OCI-M1 (cell line): ENCODE data around the gene MYO1F.
"Not testable (repeated sequence)": the region's sequence is repeated elsewhere in the genome, so short reads cannot be mapped to it uniquely, and the experiment has no call there.

Experiments used
- DNase-seq: peaks from one replicate; lab custom pipeline; 2025; lab: John Stamatoyannopoulos, UW

Gene MYO1F

GRCh38 chr19:8600064-8600463 is 22.8 kb upstream of the MYO1F start:
- no peak for DNase-seq

- DNase-seq: no peak
Observed at GRCh38 chr19:8596168-8596567, 18.9 kb upstream of the MYO1F start.

- no peak for DNase-seq
Observed at GRCh38 chr19:8595651-8596050, 18.4 kb upstream of the MYO1F start.

- peak; percentile 37 for DNase-seq
Observed at GRCh38 chr19:8593931-8594330, 16.7 kb upstream of the MYO1F start.

GRCh38 chr19:8592231-8593009 is 15.2 kb upstream of the MYO1F start:
- DNase-seq: peak; percentile 99

GRCh38 chr19:8589177-8589714 is 12.0 kb upstream of the MYO1F start:
- DNase-seq: no peak

GRCh38 chr19:8585894-8586750 is 8.9 kb upstream of the MYO1F start:
- DNase-seq: peak; percentile 82

- no peak for DNase-seq
Observed at GRCh38 chr19:8584965-8585893, 8.0 kb upstream of the MYO1F start.

GRCh38 chr19:8580710-8581281 is 3.6 kb upstream of the MYO1F start:
- DNase-seq: peak; percentile 94

GRCh38 chr19:8578642-8579265 is 1.5 kb upstream of the MYO1F start:
- peak; percentile 96 for DNase-seq

GRCh38 chr19:8577741-8578140 is 499 bp upstream of the MYO1F start:
- no peak for DNase-seq

GRCh38 chr19:8576273-8576993 is 809 bp downstream of the MYO1F start:
- peak; percentile 82 for DNase-seq

- DNase-seq: peak; percentile 81
Observed at GRCh38 chr19:8575467-8575997, 1.7 kb downstream of the MYO1F start.

GRCh38 chr19:8574619-8574922 is 2.7 kb downstream of the MYO1F start:
- not testable (repeated sequence) for DNase-seq

GRCh38 chr19:8573316-8573715 is 3.9 kb downstream of the MYO1F start:
- DNase-seq: no peak

GRCh38 chr19:8571006-8571411 is 6.2 kb downstream of the MYO1F start:
- peak; percentile 90 for DNase-seq

- peak; percentile 99 for DNase-seq
Observed at GRCh38 chr19:8569066-8569771, 8.0 kb downstream of the MYO1F start.

GRCh38 chr19:8567522-8568172 is 9.6 kb downstream of the MYO1F start:
- DNase-seq: peak; percentile 49

- DNase-seq: peak; percentile 73
Observed at GRCh38 chr19:8566855-8567254, 10.4 kb downstream of the MYO1F start.
